Stimulated activated memory B cell treated with anti-CD40 and anti-IgM and Interleukin-4, amounts not matched to agents 10 μg/mL and 1 μg/mL and 100 μg/mL, for 72 hours (primary cell): ENCODE results near the gene PTPRM.

Experiments used
- ATAC-seq: fragments of 150-1000 bp; cut with Tn5 transposase; 2 replicates; pipeline ENCODE4 v1.10.0; 2021
- H3K27ac Mint-ChIP-seq: one replicate; pipeline ENCODE4 v1.8.0; 2022; ENCODE audit warnings: mild to moderate bottlenecking, mixed read lengths
- H3K27me3 Mint-ChIP-seq: one replicate; pipeline ENCODE4 v1.8.0; 2022; ENCODE audit warnings: mixed read lengths
- H3K36me3 Mint-ChIP-seq: one replicate; pipeline ENCODE4 v1.8.0; 2022; ENCODE audit warnings: mixed read lengths
- H3K4me1 Mint-ChIP-seq: one replicate; pipeline ENCODE4 v1.8.0; 2022; ENCODE audit warnings: mixed read lengths
- H3K4me3 Mint-ChIP-seq: one replicate; pipeline ENCODE4 v1.8.0; 2022; ENCODE audit warnings: mild to moderate bottlenecking, moderate library complexity, mixed read lengths
- H3K9me3 Mint-ChIP-seq: one replicate; pipeline ENCODE4 v1.8.0; 2022; ENCODE audit warnings: mixed read lengths

The PTPRM gene

GRCh38 chr18:7750095-7750663 is 183.1 kb downstream of the PTPRM start:
- peaks cover 11% of the 10 kb centered on the region for H3K9me3 Mint-ChIP-seq
- H3K27me3 Mint-ChIP-seq: no peaks in the 10 kb centered on the region
- no peak for ATAC-seq
- no peaks in the 10 kb centered on the region for H3K36me3 Mint-ChIP-seq
- H3K4me1 Mint-ChIP-seq: no peaks in the 10 kb centered on the region
- H3K4me3 Mint-ChIP-seq: no peak overlapping the region
- no peak overlapping the region for H3K27ac Mint-ChIP-seq

- no peaks in the 10 kb centered on the region for H3K27me3 Mint-ChIP-seq
- H3K9me3 Mint-ChIP-seq: peaks cover 4% of the 10 kb centered on the region
- ATAC-seq: no peak
- H3K4me3 Mint-ChIP-seq: no peak overlapping the region
- no peaks in the 10 kb centered on the region for H3K36me3 Mint-ChIP-seq
- no peaks in the 10 kb centered on the region for H3K4me1 Mint-ChIP-seq
- no peak overlapping the region for H3K27ac Mint-ChIP-seq
These were observed 183.8 kb downstream of the PTPRM start for GRCh38 chr18:7750966-7751365.

- no peak overlapping the region for H3K4me3 Mint-ChIP-seq
- H3K27me3 Mint-ChIP-seq: no peaks in the 10 kb centered on the region
- no peak overlapping the region for H3K27ac Mint-ChIP-seq
- ATAC-seq: no peak
- H3K36me3 Mint-ChIP-seq: no peaks in the 10 kb centered on the region
- H3K9me3 Mint-ChIP-seq: no peaks in the 10 kb centered on the region
- H3K4me1 Mint-ChIP-seq: no peaks in the 10 kb centered on the region
These were observed 187.1 kb downstream of the PTPRM start for GRCh38 chr18:7754258-7754657.

- H3K27me3 Mint-ChIP-seq: no peaks in the 10 kb centered on the region
- H3K4me1 Mint-ChIP-seq: no peaks in the 10 kb centered on the region
- no peaks in the 10 kb centered on the region for H3K9me3 Mint-ChIP-seq
- no peak overlapping the region for H3K27ac Mint-ChIP-seq
- ATAC-seq: no peak
- H3K4me3 Mint-ChIP-seq: no peak overlapping the region
- H3K36me3 Mint-ChIP-seq: no peaks in the 10 kb centered on the region
These were observed 187.6 kb downstream of the PTPRM start for GRCh38 chr18:7754725-7755181.

- H3K9me3 Mint-ChIP-seq: no peaks in the 10 kb centered on the region
- no peaks in the 10 kb centered on the region for H3K36me3 Mint-ChIP-seq
- H3K4me1 Mint-ChIP-seq: no peaks in the 10 kb centered on the region
- no peak for ATAC-seq
- H3K4me3 Mint-ChIP-seq: no peak overlapping the region
- H3K27ac Mint-ChIP-seq: no peak overlapping the region
- H3K27me3 Mint-ChIP-seq: no peaks in the 10 kb centered on the region
These were observed 188.8 kb downstream of the PTPRM start for GRCh38 chr18:7755753-7756475.

- Mint-ChIP-seq H3K4me3 (no peak overlapping the region), H3K4me1 (no peaks in the 10 kb centered on the region), H3K27ac (no peak overlapping the region), H3K27me3 (no peaks in the 10 kb centered on the region), H3K9me3 (no peaks in the 10 kb centered on the region), H3K36me3 (no peaks in the 10 kb centered on the region)
- no peak for ATAC-seq
These were observed 190.1 kb downstream of the PTPRM start for GRCh38 chr18:7757175-7757574.

GRCh38 chr18:7758764-7759163 is 191.6 kb downstream of the PTPRM start:
- no peaks in the 10 kb centered on the region for H3K36me3 Mint-ChIP-seq
- no peak for ATAC-seq
- no peaks in the 10 kb centered on the region for H3K9me3 Mint-ChIP-seq
- no peaks in the 10 kb centered on the region for H3K27me3 Mint-ChIP-seq
- H3K4me3 Mint-ChIP-seq: no peak overlapping the region
- no peak overlapping the region for H3K27ac Mint-ChIP-seq
- H3K4me1 Mint-ChIP-seq: no peaks in the 10 kb centered on the region

GRCh38 chr18:7760967-7761948 is 194.1 kb downstream of the PTPRM start:
- no peak overlapping the region for H3K27ac Mint-ChIP-seq
- no peaks in the 10 kb centered on the region for H3K36me3 Mint-ChIP-seq
- no peaks in the 10 kb centered on the region for H3K27me3 Mint-ChIP-seq
- no peaks in the 10 kb centered on the region for H3K9me3 Mint-ChIP-seq
- H3K4me3 Mint-ChIP-seq: no peak overlapping the region
- H3K4me1 Mint-ChIP-seq: no peaks in the 10 kb centered on the region
- no peak for ATAC-seq

- H3K27me3 Mint-ChIP-seq: no peaks in the 10 kb centered on the region
- no peaks in the 10 kb centered on the region for H3K9me3 Mint-ChIP-seq
- H3K4me3 Mint-ChIP-seq: no peak overlapping the region
- no peak for ATAC-seq
- H3K27ac Mint-ChIP-seq: no peak overlapping the region
- no peaks in the 10 kb centered on the region for H3K36me3 Mint-ChIP-seq
- H3K4me1 Mint-ChIP-seq: no peaks in the 10 kb centered on the region
These were observed 197.3 kb downstream of the PTPRM start for GRCh38 chr18:7764405-7764804.

GRCh38 chr18:7766346-7766745 is 199.2 kb downstream of the PTPRM start:
- Mint-ChIP-seq H3K36me3 (no peaks in the 10 kb centered on the region), H3K27me3 (no peaks in the 10 kb centered on the region), H3K27ac (no peak overlapping the region), H3K9me3 (no peaks in the 10 kb centered on the region), H3K4me1 (no peaks in the 10 kb centered on the region), H3K4me3 (no peak overlapping the region)
- peak; percentile 34 for ATAC-seq

GRCh38 chr18:7766817-7767216 is 199.7 kb downstream of the PTPRM start:
- no peak for ATAC-seq
- Mint-ChIP-seq H3K4me3 (no peak overlapping the region), H3K9me3 (no peaks in the 10 kb centered on the region), H3K27me3 (no peaks in the 10 kb centered on the region), H3K36me3 (no peaks in the 10 kb centered on the region), H3K4me1 (no peaks in the 10 kb centered on the region), H3K27ac (no peak overlapping the region)

GRCh38 chr18:7770908-7771307 is 203.8 kb downstream of the PTPRM start:
- H3K4me1 Mint-ChIP-seq: no peaks in the 10 kb centered on the region
- no peaks in the 10 kb centered on the region for H3K27me3 Mint-ChIP-seq
- no peak for ATAC-seq
- no peak overlapping the region for H3K4me3 Mint-ChIP-seq
- H3K36me3 Mint-ChIP-seq: no peaks in the 10 kb centered on the region
- H3K27ac Mint-ChIP-seq: no peak overlapping the region
- H3K9me3 Mint-ChIP-seq: no peaks in the 10 kb centered on the region

GRCh38 chr18:7772510-7772888 is 205.4 kb downstream of the PTPRM start:
- no peaks in the 10 kb centered on the region for H3K4me1 Mint-ChIP-seq
- no peaks in the 10 kb centered on the region for H3K27me3 Mint-ChIP-seq
- no peaks in the 10 kb centered on the region for H3K9me3 Mint-ChIP-seq
- no peak for ATAC-seq
- no peaks in the 10 kb centered on the region for H3K36me3 Mint-ChIP-seq
- no peak overlapping the region for H3K27ac Mint-ChIP-seq
- no peak overlapping the region for H3K4me3 Mint-ChIP-seq

- H3K4me1 Mint-ChIP-seq: no peaks in the 10 kb centered on the region
- ATAC-seq: no peak
- no peak overlapping the region for H3K4me3 Mint-ChIP-seq
- H3K9me3 Mint-ChIP-seq: no peaks in the 10 kb centered on the region
- no peak overlapping the region for H3K27ac Mint-ChIP-seq
- no peaks in the 10 kb centered on the region for H3K27me3 Mint-ChIP-seq
- no peaks in the 10 kb centered on the region for H3K36me3 Mint-ChIP-seq
These were observed 205.8 kb downstream of the PTPRM start for GRCh38 chr18:7772951-7773350.

GRCh38 chr18:7775128-7775527 is 208.0 kb downstream of the PTPRM start:
- Mint-ChIP-seq H3K27ac (no peak overlapping the region), H3K36me3 (no peaks in the 10 kb centered on the region), H3K9me3 (no peaks in the 10 kb centered on the region), H3K4me3 (no peak overlapping the region), H3K4me1 (no peaks in the 10 kb centered on the region), H3K27me3 (no peaks in the 10 kb centered on the region)
- ATAC-seq: no peak
